ENCODE measurements around the gene ANKS1B. TPM values are rescaled to one million over a fixed set of nuclear protein-coding genes. Genes with fewer than 3 reads are reported as not detected.

Gene ANKS1B
- total RNA-seq, 1 donor from 2014 or later, result 11.3 TPM

- H3K9me3 Mint-ChIP-seq (ENCODE audit: unreplicated experiment), result no peaks in the 10 kb centered on the region
- H3K27me3 Mint-ChIP-seq (ENCODE audit: unreplicated experiment), result no peaks in the 10 kb centered on the region
- H3K4me3 Mint-ChIP-seq (ENCODE audit: unreplicated experiment), result no peak overlapping the region
- TF ChIP-seq, protein P1, sequence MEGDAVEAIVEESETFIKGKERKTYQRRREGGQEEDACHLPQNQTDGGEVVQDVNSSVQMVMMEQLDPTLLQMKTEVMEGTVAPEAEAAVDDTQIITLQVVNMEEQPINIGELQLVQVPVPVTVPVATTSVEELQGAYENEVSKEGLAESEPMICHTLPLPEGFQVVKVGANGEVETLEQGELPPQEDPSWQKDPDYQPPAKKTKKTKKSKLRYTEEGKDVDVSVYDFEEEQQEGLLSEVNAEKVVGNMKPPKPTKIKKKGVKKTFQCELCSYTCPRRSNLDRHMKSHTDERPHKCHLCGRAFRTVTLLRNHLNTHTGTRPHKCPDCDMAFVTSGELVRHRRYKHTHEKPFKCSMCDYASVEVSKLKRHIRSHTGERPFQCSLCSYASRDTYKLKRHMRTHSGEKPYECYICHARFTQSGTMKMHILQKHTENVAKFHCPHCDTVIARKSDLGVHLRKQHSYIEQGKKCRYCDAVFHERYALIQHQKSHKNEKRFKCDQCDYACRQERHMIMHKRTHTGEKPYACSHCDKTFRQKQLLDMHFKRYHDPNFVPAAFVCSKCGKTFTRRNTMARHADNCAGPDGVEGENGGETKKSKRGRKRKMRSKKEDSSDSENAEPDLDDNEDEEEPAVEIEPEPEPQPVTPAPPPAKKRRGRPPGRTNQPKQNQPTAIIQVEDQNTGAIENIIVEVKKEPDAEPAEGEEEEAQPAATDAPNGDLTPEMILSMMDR (IDR thresholded peaks at IDR 0.05; ENCODE audit: partially characterized antibody, unreplicated experiment), result no peak
- H3K36me3 Mint-ChIP-seq (ENCODE audit: unreplicated experiment), result no peaks in the 10 kb centered on the region
- H3K27ac Mint-ChIP-seq (ENCODE audit: unreplicated experiment), result no peak overlapping the region
- H3K4me1 Mint-ChIP-seq (ENCODE audit: low read depth, unreplicated experiment), result peaks cover 9% of the 10 kb centered on the region
- no peak for DNase-seq
Measured at GRCh38 chr12:99151744-99152143, 833.0 kb downstream of the ANKS1B start.

DNA sequence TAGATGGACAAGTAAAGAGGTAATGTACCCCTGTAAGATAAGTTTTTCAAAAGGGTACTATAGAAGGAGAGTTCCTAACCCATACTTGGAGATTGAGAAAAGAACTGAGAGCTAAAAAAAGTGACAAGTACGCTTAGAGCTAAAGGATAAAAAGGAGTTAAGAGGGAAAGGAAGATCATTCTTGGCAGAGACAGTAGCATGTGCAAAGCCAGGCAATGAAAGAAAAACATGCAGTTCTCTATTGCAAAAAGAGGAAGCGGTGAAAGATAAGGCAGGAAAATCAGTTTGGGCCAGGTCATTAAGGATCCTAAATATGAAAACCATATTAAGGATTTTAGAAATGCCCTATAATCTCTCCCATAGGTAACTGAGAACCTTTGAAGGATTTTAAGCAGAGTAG lies 837.6 kb downstream of the ANKS1B start:
- Mint-ChIP-seq H3K27me3 (ENCODE audit: unreplicated experiment) (no peaks in the 10 kb centered on the region), H3K36me3 (ENCODE audit: unreplicated experiment) (no peaks in the 10 kb centered on the region), H3K4me1 (ENCODE audit: low read depth, unreplicated experiment) (no peaks in the 10 kb centered on the region), H3K4me3 (ENCODE audit: unreplicated experiment) (no peak overlapping the region), H3K27ac (ENCODE audit: unreplicated experiment) (no peak overlapping the region), H3K9me3 (ENCODE audit: unreplicated experiment) (no peaks in the 10 kb centered on the region)
- TF ChIP-seq, protein P1 (IDR thresholded peaks at IDR 0.05; ENCODE audit: partially characterized antibody, unreplicated experiment), result no peak
- DNase-seq, result no peak

DNA sequence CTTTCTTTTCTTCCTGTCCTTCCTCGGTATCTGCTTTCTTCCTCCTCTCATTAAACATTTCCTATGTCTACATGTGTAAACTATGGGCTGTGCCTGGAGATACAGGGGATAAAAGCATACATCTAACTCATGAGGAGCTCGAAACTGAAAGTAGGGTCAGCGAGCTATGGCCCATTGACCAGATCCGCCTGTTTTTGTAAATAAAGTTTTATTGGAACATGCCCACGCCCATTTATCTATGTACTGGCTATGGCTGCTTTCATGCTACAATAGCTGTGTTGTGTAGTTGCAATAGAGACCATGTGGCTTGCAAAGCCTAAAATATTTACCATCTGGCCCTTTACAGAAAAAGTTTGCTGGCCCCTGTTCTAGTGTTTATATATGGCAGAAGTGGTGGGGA lies 838.0 kb downstream of the ANKS1B start:
- H3K9me3 Mint-ChIP-seq (ENCODE audit: unreplicated experiment), result peaks cover 1% of the 10 kb centered on the region
- H3K4me3 Mint-ChIP-seq (ENCODE audit: unreplicated experiment), result no peak overlapping the region
- no peaks in the 10 kb centered on the region for H3K27me3 Mint-ChIP-seq (ENCODE audit: unreplicated experiment)
- no peak overlapping the region for H3K27ac Mint-ChIP-seq (ENCODE audit: unreplicated experiment)
- DNase-seq, result no peak
- H3K36me3 Mint-ChIP-seq (ENCODE audit: unreplicated experiment), result no peaks in the 10 kb centered on the region
- H3K4me1 Mint-ChIP-seq (ENCODE audit: low read depth, unreplicated experiment), result no peaks in the 10 kb centered on the region
- TF ChIP-seq, protein P1 (IDR thresholded peaks at IDR 0.05; ENCODE audit: partially characterized antibody, unreplicated experiment), result no peak

- Mint-ChIP-seq H3K27ac (ENCODE audit: unreplicated experiment) (no peak overlapping the region), H3K36me3 (ENCODE audit: unreplicated experiment) (no peaks in the 10 kb centered on the region), H3K4me3 (ENCODE audit: unreplicated experiment) (no peak overlapping the region), H3K9me3 (ENCODE audit: unreplicated experiment) (peaks cover 1% of the 10 kb centered on the region), H3K4me1 (ENCODE audit: low read depth, unreplicated experiment) (no peaks in the 10 kb centered on the region), H3K27me3 (ENCODE audit: unreplicated experiment) (no peaks in the 10 kb centered on the region)
- DNase-seq, result no peak
- TF ChIP-seq, protein P1 (IDR thresholded peaks at IDR 0.05; ENCODE audit: partially characterized antibody, unreplicated experiment), result no peak
Measured at GRCh38 chr12:99146185-99146584, 838.6 kb downstream of the ANKS1B start.

GRCh38 chr12:99142651-99143050 lies 842.1 kb downstream of the ANKS1B start:
- no peaks in the 10 kb centered on the region for H3K4me1 Mint-ChIP-seq (ENCODE audit: low read depth, unreplicated experiment)
- DNase-seq, result no peak
- H3K27me3 Mint-ChIP-seq (ENCODE audit: unreplicated experiment), result peaks cover 1% of the 10 kb centered on the region
- H3K4me3 Mint-ChIP-seq (ENCODE audit: unreplicated experiment), result no peak overlapping the region
- H3K9me3 Mint-ChIP-seq (ENCODE audit: unreplicated experiment), result peaks cover 1% of the 10 kb centered on the region
- TF ChIP-seq, protein P1 (IDR thresholded peaks at IDR 0.05; ENCODE audit: partially characterized antibody, unreplicated experiment), result no peak
- no peaks in the 10 kb centered on the region for H3K36me3 Mint-ChIP-seq (ENCODE audit: unreplicated experiment)
- no peak overlapping the region for H3K27ac Mint-ChIP-seq (ENCODE audit: unreplicated experiment)

Measured in glutamatergic neuron (in vitro differentiated cells).